ENCODE data around the gene FOCAD. TPM values are rescaled to one million over a fixed set of nuclear protein-coding genes. Genes with fewer than 3 reads are reported as not detected.

FOCAD gene
- polyA plus RNA-seq, 1 donor, result 37.9 TPM

DNA sequence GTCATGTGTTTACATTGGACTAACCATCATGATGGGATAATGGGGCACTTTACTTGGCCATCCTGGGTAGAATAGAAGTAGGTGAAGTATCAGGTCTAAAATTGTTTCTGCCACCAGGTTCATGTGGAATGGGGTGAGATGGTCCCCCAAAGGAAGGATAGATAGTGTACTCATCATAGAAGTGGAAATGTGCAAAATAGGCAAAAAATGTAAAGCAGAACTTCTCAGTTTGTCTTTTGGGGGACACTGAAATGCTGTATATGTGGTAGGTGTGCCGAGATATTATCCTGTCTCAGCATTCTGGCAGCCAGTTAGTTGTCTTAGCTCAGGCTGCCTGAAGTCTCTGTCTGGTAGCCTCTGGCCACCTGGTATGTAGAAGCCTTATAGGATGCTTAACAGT is 107.6 kb downstream of the FOCAD start:
- DNase-seq, result no peak

- no peak for DNase-seq
Observed at GRCh38 chr9:20804489-20805250, 120.6 kb downstream of the FOCAD start.

DNA sequence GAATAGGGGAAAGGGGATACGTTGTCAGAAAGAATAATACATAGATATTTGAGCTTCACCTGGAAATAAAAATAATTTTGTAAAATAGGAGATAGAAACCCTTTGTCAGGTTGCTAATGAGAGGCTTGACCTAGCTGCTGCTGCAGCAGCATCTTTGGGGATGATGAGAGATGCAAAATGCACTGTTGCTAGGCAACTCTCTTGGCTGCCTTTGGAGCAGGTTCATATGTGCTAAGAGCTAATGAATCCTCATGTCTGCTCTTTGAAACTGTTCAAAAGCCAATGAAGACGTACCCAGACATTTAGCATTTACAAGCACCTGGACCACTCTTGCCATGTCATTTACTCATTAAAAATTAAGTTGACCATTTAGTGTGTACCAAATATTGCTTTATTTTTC is 121.7 kb downstream of the FOCAD start:
- DNase-seq, result no peak

DNA sequence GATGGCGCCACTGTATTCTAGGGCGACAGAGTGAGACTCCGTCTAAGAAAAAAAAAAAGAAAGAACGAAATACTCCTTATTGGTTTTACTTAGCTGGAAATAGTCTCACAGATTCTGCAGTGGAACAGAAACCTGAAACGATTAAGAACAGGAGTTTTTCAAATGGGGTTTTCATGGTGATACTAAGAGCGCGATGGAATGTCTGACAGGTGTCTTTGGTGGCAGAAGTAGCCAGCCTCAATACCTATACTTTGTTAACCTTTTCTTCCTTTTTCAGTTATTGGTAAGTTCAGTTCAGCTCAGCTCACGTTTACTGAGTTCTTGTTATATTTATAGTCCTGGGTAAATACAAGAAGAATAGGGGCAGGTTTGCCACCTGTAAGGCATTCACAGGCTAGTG is 123.9 kb downstream of the FOCAD start:
- DNase-seq, result no peak

DNA sequence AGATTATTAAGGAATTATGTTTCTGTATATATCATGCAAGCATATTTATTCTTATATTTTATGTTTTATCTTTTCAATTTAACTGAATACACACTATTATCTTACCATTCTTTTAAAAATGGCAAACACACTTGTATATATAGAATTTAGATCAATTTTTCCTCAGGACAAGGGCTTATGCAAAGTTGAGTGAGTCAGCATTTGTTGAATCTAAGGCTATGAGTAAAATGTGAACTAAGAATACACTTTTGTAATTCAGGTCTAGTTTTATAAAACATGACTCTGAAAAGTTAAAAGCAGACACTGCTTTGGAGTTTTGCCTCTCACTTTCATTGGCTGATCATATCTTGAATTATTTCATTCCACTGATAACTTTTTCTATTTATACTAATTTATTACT is 127.8 kb downstream of the FOCAD start:
- no peak for DNase-seq

DNA sequence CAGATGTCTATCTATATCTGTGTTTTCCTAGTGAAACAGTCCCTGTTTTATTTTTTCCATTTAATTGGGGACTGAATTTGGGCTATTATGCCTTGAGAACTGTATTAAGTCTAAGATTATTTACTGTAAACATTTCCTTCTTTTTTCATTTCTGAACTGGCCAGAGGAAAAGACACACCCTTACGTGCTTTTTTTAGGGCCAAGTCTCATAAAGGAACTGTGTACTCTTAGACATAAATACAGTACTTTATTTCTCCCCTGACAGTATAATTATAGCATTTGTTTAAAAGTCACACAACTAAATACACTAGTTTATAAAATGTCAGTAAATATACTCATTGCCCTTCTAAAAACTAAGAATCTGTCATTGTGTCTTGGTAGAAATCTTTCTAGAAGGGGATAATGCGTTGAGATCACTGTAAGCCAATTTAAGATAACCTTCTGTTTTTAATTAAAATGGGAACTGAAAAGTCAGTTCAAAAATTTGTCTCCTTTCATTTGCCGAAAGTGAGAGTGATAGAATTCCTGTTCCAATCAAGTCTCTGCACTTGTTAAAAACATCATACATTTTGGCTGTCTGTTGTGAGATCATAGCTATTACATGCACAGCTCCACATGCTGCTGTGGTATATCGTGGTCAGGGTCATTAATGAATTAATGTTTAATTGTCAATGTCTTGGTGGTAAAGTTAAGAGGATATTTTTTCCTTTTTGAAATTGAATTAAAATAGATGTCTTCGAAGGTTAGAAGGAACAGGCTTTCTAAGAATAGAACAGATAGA is 132.1 kb downstream of the FOCAD start:
- no peak for DNase-seq

- DNase-seq, result no peak
Observed at GRCh38 chr9:20823051-20823450, 139.0 kb downstream of the FOCAD start.

DNA sequence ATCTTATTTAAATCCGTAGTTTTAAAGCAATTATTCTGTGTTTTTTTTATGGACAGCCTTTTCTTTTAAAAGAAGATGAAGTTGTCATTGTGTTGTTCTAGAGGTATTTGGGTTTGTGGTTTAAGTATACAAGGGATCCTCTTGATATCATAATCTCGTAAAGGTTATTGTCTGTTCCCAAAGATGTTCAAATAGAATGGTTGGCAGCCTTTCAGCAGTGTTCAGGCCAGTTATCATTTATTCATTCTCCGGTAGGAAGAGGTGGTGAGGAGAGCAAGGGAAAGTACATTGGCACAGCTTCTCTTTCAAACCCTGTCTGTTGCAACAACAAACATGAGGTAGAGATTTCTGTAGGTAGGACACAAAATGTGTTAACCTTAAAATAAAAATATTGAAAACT is 147.0 kb downstream of the FOCAD start:
- DNase-seq, result no peak

GRCh38 chr9:20832775-20833174 is 148.7 kb downstream of the FOCAD start:
- no peak for DNase-seq

- DNase-seq, result no peak
Observed at GRCh38 chr9:20835377-20836286, 151.6 kb downstream of the FOCAD start.

DNA sequence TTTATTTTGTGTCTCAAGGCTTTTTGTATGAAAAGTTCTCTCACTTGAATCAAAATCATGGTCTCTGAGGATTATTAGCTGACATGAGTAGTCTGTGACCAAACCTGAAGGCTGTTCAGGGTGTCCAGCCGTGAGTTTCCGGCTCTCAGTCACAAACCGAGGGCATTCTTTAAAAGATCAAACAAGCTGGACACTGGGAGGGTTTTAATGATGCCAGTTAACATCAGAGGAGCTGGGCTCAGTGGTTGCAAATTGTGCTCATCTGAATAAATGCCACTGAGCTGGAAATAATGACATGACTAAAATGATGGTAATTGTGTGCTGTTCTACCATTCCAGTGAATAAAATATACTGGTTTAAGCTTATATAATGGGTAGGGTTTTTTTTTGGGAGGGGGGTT is 153.1 kb downstream of the FOCAD start:
- no peak for DNase-seq

DNA sequence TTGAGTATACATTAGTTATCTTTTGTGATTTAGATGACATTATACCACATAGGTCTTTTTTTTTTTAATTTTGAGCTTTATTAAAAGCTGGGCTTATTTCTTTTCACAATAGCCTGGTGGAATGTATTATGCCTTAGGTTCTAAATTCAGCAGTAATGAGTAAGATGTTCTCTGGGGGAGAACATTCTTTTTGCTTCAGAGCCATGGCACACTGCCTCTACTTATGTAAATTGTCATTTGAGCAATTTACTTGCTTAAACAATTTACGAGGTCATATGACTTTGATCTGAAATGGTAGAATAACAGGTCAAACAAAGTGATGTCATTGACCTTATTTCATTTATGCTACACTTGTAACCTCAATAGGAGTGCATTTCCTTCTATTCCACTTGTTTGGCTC is 154.2 kb downstream of the FOCAD start:
- no peak for DNase-seq

GRCh38 chr9:20844916-20845315 is 160.9 kb downstream of the FOCAD start:
- DNase-seq, result no peak

DNA sequence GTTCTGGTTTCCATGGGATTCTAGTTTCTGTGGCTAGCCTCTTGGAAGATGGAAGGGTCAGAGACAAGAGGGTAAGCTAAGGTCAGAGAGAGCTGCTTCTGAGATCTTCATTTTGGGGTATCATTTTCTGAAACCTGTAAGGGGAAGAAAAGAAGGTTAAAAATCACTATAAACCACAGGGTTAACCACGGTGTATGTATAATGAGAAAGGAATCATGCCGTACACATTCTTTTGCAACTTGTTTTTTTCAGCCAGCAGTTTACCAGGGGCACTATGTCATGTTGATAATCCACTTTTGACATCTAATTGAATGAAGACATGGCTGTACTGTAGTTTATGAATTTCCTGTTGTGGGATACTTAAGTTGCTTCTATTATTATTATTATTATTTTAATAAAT is 164.4 kb downstream of the FOCAD start:
- no peak for DNase-seq

- no peak for DNase-seq
Observed at GRCh38 chr9:20853866-20854265, 169.8 kb downstream of the FOCAD start.

DNA sequence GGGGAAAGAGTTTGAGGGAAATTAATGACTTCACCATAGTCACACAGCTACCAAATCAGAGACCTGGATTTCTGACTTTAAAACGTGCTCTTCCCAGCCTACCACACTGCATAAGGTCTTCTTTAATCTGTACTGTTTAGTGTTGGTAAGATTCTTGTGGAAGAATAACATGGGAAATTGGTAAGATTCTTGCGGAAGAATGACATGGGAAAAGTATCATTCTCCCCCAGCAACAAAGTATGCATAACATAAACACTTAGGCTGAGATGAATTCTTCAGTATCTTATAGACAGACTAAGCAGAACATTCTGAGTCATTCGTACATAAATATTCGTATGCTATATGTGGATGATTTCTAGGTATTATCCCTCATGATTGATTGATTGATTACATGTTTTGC is 170.4 kb downstream of the FOCAD start:
- DNase-seq, result no peak

DNA sequence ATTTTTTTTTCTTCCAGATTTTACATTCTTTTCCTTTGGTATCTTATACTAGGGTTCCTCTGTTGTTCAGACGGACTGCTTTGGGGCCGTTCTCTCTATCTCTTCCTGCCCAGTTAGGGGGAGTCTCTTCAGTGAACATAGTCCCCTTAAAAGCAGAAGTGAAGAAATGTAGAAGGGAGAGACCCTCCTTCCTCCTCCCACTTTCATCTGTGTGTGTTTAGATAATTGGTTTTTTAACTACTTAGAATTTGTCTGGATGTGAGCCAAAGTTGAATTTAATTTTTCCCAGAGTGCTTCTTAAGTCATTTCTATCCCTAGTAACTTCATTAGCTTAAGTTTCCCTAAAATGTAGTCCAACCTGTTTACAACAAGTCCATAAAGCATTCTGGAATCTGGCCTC is 179.9 kb downstream of the FOCAD start:
- peak; percentile 15 for DNase-seq

DNA sequence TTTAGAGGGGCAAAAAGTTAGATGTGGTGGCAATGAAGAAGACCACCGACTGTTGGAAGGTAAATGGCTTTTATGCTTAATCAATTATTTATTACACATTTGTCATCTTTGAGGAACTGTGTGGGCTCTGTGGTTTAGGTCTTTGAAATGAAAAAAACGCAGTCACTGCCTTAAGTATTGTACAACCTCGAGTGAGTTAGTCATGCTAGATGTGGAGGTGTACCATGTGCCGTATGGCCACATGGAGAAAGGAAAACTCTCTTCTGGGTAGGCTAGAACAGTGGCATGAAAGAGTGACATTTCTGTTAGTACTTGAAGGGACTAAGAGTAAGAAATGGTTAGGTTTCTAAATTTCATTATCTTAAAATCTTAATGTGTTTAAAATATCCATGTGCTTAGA is 181.3 kb downstream of the FOCAD start:
- DNase-seq, result no peak

DNA sequence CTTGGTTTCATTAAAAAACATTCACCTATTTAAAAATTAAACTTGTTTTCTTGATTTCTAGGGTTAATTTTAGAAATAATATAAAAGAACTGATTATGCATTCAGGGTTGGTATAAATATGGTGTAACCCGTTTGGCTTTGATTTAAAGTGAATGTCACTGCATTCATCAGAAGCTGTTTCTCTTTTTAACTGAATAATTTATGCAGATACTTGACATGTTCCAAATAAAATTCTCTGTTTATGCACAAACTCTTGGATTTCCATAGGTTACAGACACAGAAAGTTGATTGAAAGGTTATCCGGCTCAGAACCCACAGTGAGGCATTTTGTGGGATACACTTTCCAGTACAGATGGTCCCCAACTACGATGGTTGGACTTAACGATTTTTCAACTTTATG is 186.1 kb downstream of the FOCAD start:
- DNase-seq, result no peak

GRCh38 chr9:20872340-20872977 is 188.4 kb downstream of the FOCAD start:
- DNase-seq, result no peak

GRCh38 chr9:20873240-20873865 is 189.3 kb downstream of the FOCAD start:
- no peak for DNase-seq

- no peak for DNase-seq
Observed at GRCh38 chr9:20880271-20880670, 196.2 kb downstream of the FOCAD start.

Measured in left kidney (tissue), 2 donors.